ENCODE results near the gene ATXN2. TPM values are rescaled to one million over a fixed set of nuclear protein-coding genes. Genes with fewer than 3 reads are reported as not detected.
A peak's percentile ranks its signal among the peaks of the same experiment; 100 is the strongest.
"Not testable (repeated sequence)": the region's sequence is repeated elsewhere in the genome, so short reads cannot be mapped to it uniquely, and the experiment has no call there.

ATXN2 gene
- polyA plus RNA-seq, 4 donors, result 56.3 to 84.6 (median 65.7) TPM

DNA sequence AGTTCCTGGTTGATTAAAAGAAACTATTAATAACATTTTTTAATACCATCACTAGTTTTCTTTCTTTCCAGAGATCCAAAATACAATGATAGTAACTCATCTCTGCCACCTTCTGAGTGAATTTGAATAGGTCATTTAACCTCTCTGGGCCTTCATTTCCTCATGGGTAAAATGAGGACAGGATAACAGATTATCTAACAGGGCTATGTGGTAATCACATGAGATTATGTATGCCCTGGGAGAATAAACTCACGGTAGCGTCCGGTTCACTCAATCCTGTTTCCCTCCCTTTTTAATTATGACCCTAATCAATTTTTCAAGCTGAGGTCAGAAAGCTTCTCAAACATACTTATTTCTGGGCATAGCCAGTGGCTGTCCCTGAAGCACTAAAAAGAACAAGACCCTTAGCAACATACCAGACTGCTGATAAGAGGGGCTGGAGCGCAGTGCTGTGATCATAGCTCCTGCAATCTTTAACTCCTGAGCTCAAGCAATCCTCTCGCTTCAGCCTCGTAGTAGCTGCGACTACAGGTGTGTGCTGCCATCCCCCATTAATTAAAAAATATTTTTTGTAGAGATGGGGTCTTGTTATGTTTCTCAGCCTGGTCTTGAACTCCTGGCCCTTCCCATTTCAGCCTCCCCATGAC, 24.2 kb downstream of the ATXN2 start:
- DNase-seq (ENCODE audit: low read depth in 4 of 4, low spot score in 3 of 4), result no peak

GRCh38 chr12:111573476-111573875, 25.6 kb downstream of the ATXN2 start:
- DNase-seq (ENCODE audit: low read depth in 4 of 4, low spot score in 3 of 4), result no peak

GRCh38 chr12:111570084-111570961, 28.8 kb downstream of the ATXN2 start:
- DNase-seq (ENCODE audit: low read depth in 4 of 4, low spot score in 3 of 4), result no peak

- DNase-seq (ENCODE audit: low read depth in 4 of 4, low spot score in 3 of 4), result no peak
These were observed 29.6 kb downstream of the ATXN2 start for GRCh38 chr12:111569363-111570083.

- DNase-seq (ENCODE audit: low read depth in 4 of 4, low spot score in 3 of 4), result not testable (repeated sequence)
These were observed 38.3 kb downstream of the ATXN2 start for GRCh38 chr12:111560844-111561243.

DNA sequence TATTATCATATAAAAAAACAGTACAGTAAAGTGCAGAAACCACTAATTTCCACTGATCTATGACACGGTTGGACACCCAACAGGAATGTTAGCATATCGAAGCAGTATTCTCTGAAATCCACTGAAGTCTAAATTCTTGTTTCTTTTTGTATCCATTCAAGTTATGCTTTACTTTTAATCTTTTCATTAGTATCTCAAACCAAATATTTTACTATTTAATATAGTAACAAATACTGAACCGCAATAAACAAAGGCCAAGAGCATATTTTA, 41.1 kb downstream of the ATXN2 start:
- no peak for DNase-seq (ENCODE audit: low read depth in 4 of 4, low spot score in 3 of 4)

DNA sequence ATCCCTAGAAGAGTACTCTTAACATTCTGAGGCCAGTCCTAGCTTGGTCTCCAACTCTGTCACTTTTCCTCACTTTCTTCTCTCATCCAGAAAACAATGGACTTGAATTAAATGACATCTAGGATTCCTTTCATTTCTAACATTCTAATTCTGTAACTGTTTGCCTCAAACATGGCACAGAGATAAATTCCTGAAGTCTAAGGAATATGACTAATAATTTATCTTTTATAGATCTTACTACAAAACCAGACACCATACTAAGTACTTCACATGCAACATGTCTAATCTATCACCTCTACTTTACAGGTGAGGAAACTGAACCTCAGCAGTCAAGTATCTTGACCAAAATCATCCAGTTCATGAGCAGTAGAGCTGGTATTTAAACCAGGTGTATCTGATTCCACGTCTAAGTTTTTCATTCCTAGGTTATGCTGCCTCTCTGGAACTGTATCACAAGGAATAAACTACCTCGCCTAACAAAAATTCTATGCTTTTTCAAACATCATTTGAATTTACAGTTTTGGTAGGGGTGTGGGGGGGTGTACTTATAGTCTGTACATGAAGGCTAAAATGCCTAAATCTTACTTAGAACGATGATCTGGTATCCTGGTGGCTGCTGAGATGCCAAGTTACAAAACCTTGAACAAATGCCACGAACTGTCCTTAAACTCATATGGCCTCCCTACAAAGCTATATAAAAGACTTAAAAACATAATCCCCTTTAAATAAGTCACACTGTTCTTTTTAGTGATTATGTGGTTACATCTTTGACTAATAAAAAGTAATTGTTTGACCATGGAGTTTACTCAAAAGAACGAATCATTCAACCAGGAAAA, 41.6 kb downstream of the ATXN2 start:
- DNase-seq (ENCODE audit: low read depth in 4 of 4, low spot score in 3 of 4), result no peak

GRCh38 chr12:111556676-111557075, 42.4 kb downstream of the ATXN2 start:
- no peak for DNase-seq (ENCODE audit: low read depth in 4 of 4, low spot score in 3 of 4)

- not testable (repeated sequence) for DNase-seq (ENCODE audit: low read depth in 4 of 4, low spot score in 3 of 4)
These were observed 43.8 kb downstream of the ATXN2 start for GRCh38 chr12:111555313-111555712.

DNA sequence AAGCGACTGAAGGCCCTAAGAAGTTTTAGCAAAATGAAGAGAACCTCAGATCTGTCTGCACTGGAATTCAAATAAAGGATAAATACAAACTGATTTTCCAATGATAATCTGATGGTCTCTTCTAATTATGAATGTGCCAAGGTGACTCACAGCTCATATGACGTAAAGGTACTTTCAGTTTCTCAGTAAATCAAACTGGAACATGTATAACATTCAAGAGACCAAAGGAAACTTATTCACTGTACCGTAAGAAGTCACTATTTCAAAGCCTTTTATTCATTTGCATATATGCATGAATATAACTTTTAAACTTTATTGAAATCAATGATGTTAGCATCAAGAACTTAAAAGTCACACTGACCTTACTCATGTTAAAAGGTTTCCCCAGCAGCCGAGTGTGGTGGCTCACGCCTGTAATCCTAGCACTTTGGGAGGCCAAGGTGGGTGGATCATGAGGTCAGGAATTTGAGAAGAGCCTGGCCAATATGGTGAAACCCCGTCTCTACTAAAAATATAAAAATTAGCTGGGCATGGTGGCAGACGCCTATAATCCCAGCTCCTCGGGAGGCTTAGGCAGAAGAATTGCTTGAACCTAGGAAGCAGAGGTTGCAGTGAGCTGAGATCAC, 52.2 kb downstream of the ATXN2 start:
- no peak for DNase-seq (ENCODE audit: low read depth in 4 of 4, low spot score in 3 of 4)

DNA sequence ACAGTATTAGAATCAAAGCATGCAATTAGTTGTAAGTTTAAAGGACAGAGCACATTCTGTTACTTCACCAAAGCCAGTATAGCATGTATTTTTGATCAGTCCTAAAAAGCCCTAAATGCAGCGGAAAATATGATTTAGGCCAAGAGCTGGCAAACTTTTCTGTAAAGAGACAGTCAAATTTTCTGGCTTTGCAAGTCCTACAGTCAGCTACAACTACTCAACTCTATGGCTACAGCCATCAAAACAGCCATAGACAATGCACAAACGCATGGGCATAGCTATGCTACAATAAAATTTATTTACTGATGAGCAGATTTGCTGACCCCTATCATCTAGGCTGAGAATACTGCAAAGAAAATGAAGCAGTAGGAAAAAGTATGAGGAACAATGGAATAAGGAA, 52.9 kb downstream of the ATXN2 start:
- DNase-seq (ENCODE audit: low read depth in 4 of 4, low spot score in 3 of 4), result no peak

DNA sequence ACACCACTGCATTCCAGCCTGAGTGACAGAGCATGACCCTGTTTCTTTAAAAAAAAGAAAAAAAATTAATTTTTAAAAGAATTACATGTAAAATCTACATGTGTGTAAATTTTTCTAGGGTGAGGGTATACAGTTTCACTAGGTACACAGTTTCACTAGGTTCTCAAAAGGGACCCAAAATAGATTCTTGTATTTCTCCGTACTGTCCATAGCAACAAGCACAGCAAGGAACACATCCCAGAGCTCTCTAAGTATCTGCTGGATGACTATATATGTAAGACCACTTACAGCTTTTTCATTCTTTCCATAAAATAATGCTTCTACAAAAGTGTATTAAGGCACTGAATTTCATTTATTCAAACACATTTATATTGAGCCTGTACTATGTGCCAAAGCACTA, 55.1 kb downstream of the ATXN2 start:
- no peak for DNase-seq (ENCODE audit: low read depth in 4 of 4, low spot score in 3 of 4)

GRCh38 chr12:111532751-111533150, 66.4 kb downstream of the ATXN2 start:
- no peak for DNase-seq (ENCODE audit: low read depth in 4 of 4, low spot score in 3 of 4)

- DNase-seq (ENCODE audit: low read depth in 4 of 4, low spot score in 3 of 4), result peak; percentile 10 to 30 (median 16)
These were observed 69.4 kb downstream of the ATXN2 start for GRCh38 chr12:111529424-111530368.

DNA sequence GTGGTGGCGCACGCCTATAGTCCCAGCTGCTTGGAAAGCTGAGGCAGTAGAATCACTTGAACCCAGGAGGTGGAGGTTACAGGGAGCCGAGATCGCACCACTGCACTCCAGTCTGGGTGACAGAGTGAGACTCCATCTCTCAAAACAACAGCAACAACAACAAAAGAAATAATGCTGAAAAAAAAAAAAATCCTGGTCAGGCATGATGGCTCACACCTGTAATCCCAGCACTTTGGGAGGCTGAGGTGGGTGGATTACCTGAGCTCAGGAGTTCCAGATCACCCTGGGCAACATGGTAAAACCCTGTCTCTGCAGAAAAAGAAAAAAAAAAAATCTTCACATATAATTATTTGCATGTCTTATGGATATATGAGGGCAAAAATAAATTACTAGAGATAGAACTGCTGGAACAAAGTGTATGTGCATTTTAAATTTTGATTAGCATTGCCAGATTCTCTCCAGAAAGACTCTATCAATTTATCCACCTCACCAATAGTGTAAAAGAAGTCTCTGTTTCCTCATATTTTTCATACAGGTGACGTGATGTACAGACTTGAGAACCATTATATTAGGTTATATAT, 75.4 kb downstream of the ATXN2 start:
- DNase-seq (ENCODE audit: low read depth in 4 of 4, low spot score in 3 of 4), result no peak

DNA sequence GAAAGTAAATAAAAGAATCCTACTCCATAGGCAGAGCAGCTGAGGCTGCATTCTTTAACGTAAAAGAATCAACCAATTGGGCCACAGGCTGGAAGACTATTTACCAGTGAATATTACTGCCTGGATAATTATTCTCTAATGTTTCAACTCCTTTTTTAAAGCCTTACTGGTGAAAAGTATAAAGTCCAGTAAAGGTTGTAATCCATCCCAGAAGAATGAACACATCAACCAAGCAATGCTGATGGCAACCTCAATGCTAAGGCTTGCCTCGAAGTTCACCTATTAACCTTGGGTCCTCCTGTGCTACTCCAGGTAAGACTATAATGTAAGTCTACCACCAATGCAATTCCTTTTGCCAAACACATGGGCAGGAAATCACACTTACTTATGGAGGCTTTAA, 77.3 kb downstream of the ATXN2 start:
- no peak for DNase-seq (ENCODE audit: low read depth in 4 of 4, low spot score in 3 of 4)

- DNase-seq (ENCODE audit: low read depth in 4 of 4, low spot score in 3 of 4), result no peak
These were observed 79.2 kb downstream of the ATXN2 start for GRCh38 chr12:111519937-111520336.

DNA sequence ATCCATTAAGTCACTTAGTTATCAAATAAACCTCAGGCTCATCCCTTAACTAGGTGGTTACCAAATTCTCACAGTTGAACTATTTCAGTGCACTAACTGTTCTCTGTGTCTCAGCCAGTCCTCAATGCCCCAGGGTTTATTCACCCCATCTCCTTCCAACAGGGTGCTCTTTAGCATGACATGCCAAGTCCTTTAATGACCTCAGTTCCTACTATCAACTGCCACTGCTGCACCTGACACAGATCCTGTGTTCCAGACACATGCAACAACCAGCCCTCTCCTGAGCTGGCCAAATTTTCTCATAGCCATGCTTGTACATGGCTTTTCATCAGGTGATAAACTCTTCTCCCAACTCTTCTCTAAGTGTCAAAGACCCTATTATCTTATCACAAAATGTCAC, 80.0 kb downstream of the ATXN2 start:
- DNase-seq (ENCODE audit: low read depth in 4 of 4, low spot score in 3 of 4), result no peak

GRCh38 chr12:111507719-111508118, 91.4 kb downstream of the ATXN2 start:
- DNase-seq (ENCODE audit: low read depth in 4 of 4, low spot score in 3 of 4), result not testable (repeated sequence)

All from right renal pelvis (tissue), 4 donors.